RPMI7951 (cell line): ENCODE measurements around the gene TRIM31. TPM values are rescaled to one million over a fixed set of nuclear protein-coding genes. Genes with fewer than 3 reads are reported as not detected.
A peak's percentile ranks its signal among the peaks of the same experiment; 100 is the strongest.

Experiments used
- DNase-seq: peaks from one replicate; pipeline ENCODE4 v3.0.0-alpha.2; 2012; ENCODE audit warnings: low read depth
- total RNA-seq: library from RNA; depleted of rRNA; stranded (reverse); fragments of >200 nt; shearing (Covaris generic); gene quantifications from 2 replicates; pipeline ENCODE4 v1.2.3, GENCODE V29; 2014

The TRIM31 gene
- total RNA-seq, 1 experiment from 2014 or later, result not detected

- no peak for DNase-seq
These were observed 35.7 kb downstream of the TRIM31 start for GRCh38 chr6:30077218-30077617.

- no peak for DNase-seq
These were observed 36.8 kb downstream of the TRIM31 start for GRCh38 chr6:30075790-30076732.

- no peak for DNase-seq
These were observed 37.6 kb downstream of the TRIM31 start, which contains the start of gene RNF39 for GRCh38 chr6:30075094-30075789. TSS of gene RNF39 (minus strand) at chr6:30075769. CDS start at chr6:30075585, 184 bp downstream.

GRCh38 chr6:30074331-30075093, 38.4 kb downstream of the TRIM31 start:
- peak; percentile 11 for DNase-seq

- no peak for DNase-seq
These were observed 39.2 kb downstream of the TRIM31 start for GRCh38 chr6:30073489-30074235.

GRCh38 chr6:30071858-30072257, 41.0 kb downstream of the TRIM31 start:
- DNase-seq, result no peak

GRCh38 chr6:30071081-30071818, 41.6 kb downstream of the TRIM31 start:
- no peak for DNase-seq

GRCh38 chr6:30067460-30068139, 45.3 kb downstream of the TRIM31 start:
- DNase-seq, result no peak

- DNase-seq, result peak; percentile 99
These were observed 46.1 kb downstream of the TRIM31 start, which contains the start of gene PPP1R11 for GRCh38 chr6:30066577-30067459. TSS of gene PPP1R11 (plus strand) at chr6:30067198. CDS start at chr6:30067411, 213 bp downstream.

- DNase-seq, result no peak
These were observed 46.8 kb downstream of the TRIM31 start for GRCh38 chr6:30066082-30066481.

- DNase-seq, result no peak
These were observed 49.6 kb downstream of the TRIM31 start for GRCh38 chr6:30063315-30063714.

- no peak for DNase-seq
These were observed 50.3 kb downstream of the TRIM31 start for GRCh38 chr6:30062471-30063178.

GRCh38 chr6:30061858-30062458, 50.9 kb downstream of the TRIM31 start:
- DNase-seq, result peak; percentile 33

GRCh38 chr6:30061092-30061857, 51.6 kb downstream of the TRIM31 start, which contains the start of gene POLR1H:
TSS of gene POLR1H (plus strand) at chr6:30061265. CDS start at chr6:30061525, 260 bp downstream.
- peak; percentile 97 for DNase-seq

GRCh38 chr6:30060606-30061091, 52.2 kb downstream of the TRIM31 start:
- peak; percentile 31 for DNase-seq

GRCh38 chr6:30055513-30055912, 57.4 kb downstream of the TRIM31 start:
- no peak for DNase-seq

- DNase-seq, result no peak
These were observed 59.2 kb downstream of the TRIM31 start for GRCh38 chr6:30053682-30054081.
